HG02678 (cell line): ENCODE data around the gene WDR45.

Source experiments
- ATAC-seq: cut with Tn5 transposase; IDR thresholded peaks from one replicate; pipeline ENCODE4 v1.9.1; 2021; ENCODE audit warnings: mild to moderate bottlenecking, moderate library complexity; ENCODE audit not compliant: unreplicated experiment

WDR45 gene

DNA sequence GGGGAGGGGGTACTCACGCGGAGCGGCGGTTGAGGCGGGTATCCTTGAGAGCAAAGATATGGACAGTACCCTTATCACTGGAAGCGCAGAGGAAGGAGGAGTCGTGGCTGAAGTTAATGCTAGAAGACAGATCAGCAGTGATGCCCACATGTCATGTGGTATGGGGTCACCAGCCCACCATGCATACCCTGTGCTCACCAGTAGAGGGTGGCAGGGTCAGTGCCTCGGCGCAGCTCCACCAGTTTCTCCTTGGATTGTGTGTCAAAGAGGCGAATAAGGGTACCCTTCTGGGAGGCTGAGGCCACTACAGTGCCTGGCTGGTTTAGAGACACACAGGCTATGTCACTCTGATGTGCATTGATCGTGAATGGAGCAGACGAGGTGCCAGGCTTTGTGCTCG lies 4.3 kb downstream of the WDR45 start:
- ATAC-seq = no peak

DNA sequence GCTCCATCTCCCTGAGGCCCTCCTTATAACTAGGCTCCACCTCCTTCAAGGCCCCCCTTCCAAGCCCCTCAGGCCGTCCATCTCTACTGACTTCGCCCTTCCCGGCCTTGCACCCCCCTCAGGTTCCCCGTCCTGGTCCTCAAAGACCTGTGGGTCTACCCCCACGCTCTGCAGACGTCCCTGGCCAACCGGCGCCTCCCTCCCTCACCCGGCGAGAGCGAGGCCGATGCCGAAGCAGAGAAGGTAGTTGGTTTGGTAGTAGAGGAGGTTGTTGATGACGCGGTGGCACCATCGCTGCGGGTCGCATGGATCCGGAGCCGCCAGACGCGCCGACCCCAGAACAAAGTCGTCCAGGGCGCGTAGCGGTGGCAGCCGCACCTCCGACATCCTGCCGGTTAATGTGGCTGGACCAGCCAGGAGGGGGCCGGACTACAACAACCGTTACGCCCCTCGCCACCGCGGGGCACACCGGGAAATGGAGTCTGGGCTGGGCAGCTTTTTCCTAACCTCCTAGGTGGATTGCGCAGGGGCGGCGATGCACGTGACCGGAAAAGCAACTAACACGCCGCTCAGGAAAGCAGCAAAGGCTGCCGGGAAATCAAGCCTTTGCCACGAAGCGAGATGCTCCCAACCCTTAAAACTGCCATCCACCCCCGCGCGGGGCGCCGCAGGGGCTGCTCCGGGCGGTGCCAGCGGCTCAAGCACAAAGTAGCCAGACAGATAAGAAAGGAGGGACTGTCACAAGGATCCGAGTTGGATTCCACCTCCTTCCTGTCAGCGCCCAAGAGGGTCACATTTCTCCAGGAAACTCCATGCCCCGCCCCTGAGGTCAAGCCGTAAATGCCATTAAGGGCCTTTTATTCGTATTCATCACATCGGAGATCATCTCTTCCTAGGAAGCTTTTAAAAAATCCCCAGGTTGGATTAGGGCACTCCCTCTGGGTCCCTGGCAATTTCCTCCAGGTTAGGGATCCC lies 5.8 kb downstream of the WDR45 start, which contains the start of gene PRAF2:
Gene PRAF2, minus strand, starts transcription at position 402 of the 975 bp plus-strand sequence. Its CDS starts 15 bp downstream, at position 387.
- peak; percentile 94 for ATAC-seq

- ATAC-seq = no peak
Measured at GRCh38 chrX:49072712-49073095, 7.0 kb downstream of the WDR45 start.

- no peak for ATAC-seq
Measured at GRCh38 chrX:49071877-49072711, 7.6 kb downstream of the WDR45 start.

GRCh38 chrX:49070988-49071387 lies 8.7 kb downstream of the WDR45 start:
- no peak for ATAC-seq

DNA sequence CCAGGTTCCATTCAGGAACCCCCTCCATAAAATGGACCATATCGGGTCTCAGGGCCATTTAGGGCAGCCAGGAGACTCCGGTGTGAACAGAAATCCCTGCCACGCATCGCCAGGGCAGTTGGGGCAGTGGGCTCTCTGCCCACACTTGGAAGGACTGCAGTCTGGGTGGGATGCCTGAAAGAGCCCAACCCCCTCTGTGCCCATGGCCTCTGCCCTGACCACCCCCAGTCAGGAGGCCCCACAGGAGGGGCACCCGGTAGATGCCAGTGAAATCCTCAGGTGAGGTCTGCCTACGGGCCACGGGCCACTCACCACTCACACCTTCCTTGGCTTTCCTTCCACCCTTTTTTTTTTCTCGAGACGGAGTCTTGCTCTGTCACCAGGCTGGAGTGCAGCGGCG lies 10.6 kb downstream of the WDR45 start:
- ATAC-seq = no peak

DNA sequence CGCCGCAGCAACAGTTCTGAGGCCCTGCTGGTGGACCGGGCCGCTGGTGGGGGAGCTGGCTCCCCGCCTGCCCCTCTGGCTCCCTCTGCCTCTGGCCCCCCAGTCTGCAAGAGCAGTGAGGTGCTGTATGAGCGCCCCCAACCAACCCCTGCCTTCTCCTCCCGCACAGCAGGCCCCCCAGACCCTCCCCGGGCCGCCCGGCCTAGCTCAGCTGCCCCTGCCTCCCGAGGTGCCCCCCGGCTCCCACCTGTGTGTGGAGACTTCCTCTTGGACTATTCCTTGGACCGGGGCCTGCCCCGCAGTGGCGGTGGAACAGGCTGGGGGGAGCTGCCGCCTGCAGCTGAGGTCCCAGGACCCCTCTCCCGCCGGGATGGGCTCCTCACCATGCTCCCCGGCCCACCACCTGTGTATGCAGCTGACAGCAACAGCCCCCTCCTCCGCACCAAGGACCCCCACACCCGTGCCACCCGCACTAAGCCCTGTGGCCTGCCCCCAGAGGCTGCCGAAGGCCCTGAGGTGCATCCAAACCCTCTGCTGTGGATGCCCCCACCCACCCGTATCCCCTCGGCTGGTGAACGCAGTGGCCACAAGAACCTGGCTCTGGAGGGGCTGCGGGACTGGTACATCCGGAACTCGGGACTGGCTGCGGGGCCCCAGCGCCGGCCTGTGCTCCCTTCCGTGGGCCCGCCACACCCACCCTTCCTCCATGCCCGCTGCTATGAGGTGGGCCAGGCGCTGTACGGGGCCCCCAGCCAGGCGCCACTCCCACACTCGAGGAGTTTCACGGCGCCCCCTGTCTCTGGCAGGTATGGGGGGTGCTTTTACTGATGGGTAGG lies 12.2 kb downstream of the WDR45 start:
- no peak for ATAC-seq

DNA sequence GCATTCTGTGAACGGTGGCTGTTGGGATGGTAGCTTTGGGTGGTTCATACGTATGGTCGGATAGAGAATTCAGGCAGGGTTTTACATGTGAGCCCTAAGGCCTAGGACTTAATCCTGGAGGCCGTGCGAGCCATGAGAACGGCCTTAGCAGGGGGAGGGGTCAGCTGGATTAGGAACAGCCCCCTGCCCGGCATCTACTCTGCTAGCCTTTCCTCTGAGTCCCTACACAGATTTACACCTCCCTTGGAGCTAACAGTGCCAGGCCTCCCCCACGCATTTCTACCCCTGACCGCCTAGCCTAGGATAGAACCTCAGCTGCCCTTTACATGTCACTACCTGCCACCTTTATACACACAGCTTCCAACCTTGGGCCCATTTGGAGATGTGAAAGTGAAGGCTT lies 13.0 kb downstream of the WDR45 start:
- no peak for ATAC-seq

- ATAC-seq = no peak
Measured at GRCh38 chrX:49066278-49066677, 13.4 kb downstream of the WDR45 start.

DNA sequence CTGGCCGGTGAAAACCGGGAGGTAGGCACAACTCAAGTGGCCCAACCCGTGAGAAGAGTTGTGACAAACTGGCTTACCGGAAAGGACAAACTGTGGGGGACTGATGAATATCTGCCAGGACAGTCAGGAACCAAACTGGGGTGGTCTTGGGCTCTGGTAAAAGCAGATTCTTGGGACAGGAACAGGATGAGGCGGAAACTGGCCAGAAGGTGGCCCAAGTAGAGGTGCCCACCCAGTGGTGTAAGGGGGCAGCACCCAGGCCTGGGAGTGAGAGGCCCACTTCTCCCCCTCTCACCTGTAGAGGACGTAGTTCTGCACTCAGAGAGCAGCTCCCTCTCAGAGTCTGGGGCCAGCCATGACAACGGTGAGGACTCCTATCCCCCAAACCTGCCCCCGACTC lies 15.0 kb downstream of the WDR45 start:
- no peak for ATAC-seq

- ATAC-seq = no peak
Measured at GRCh38 chrX:49064303-49064702, 15.4 kb downstream of the WDR45 start.

GRCh38 chrX:49063715-49064114 lies 16.0 kb downstream of the WDR45 start:
- no peak for ATAC-seq

DNA sequence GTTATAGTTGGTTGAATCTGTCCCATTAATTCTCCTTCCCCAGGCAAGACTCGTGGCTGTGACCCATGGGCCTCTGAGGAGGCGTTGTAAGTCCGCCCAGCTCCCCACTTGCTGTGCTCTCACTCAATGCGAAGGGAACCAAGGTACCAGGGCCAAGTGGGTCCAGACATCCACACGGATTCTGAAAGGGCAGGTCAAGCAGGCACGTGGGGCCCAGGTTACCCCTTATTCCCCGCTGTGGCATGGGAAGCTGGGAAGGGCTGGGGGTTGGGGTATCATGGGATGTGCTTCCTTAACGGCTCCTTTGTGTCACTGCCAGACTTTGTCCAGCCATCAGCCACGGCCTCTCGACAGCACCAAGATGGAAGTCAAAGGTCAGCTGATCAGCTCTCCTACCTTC lies 17.8 kb downstream of the WDR45 start:
- no peak for ATAC-seq

DNA sequence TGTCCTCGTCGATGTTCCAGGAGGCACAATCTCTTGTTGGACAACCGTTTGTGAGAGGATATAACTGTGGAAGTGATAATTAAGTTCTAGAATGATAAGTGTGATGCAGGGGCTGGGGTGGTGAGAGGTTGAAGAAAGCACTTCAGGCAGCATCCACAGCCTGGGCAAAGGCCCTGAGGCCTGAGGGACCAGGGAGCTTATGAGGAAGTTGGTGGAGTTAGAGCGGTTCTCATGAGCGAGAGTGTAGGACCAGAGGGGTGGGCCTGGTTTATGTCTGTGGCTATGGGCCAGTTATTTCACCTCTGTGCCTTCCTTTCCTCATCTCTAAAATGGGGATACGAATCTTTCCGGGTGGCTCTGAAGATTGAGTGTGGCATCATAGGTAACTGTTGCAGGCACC lies 18.2 kb downstream of the WDR45 start:
- ATAC-seq = no peak

DNA sequence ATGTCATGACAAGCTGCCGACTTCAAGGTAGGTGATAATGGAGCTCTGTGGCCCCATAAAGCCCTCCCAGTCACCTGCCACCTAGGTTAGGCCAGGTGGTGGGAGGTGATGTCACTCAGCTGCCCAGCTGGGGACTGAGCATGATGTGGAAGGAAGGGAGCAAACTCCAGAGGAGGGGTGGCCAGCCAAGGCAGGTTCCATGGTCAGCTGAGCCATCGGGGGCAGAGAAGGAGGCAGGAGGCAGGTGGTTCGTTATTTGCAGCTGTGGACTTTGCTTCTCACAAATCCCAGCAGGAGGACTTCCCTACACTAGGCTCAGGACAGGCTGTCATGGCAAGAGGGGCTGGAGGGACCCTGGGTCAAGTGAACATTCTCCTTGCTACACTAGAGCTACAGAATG lies 18.8 kb downstream of the WDR45 start:
- ATAC-seq = no peak

- no peak for ATAC-seq
Measured at GRCh38 chrX:49059681-49060085, 20.0 kb downstream of the WDR45 start.

DNA sequence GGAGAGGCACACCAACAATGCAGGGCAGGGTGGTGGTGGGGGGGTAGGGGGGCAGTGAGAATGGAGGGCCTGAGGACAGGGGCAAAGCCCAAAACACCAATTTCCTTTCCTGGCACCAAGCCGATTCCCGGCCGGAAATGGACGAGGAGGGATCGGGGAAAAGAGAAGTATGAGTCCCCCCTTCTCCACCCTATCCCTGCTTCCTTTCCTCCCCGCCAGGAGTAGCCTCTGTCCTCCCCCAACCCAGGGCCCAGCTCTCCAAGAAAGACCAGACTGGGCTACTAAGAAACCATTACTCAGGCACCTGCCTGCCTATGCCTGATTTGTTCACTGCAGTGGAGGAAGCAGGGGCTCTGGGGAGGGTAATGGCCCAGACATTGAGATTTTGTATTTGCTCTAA lies 20.5 kb downstream of the WDR45 start:
- ATAC-seq = no peak

DNA sequence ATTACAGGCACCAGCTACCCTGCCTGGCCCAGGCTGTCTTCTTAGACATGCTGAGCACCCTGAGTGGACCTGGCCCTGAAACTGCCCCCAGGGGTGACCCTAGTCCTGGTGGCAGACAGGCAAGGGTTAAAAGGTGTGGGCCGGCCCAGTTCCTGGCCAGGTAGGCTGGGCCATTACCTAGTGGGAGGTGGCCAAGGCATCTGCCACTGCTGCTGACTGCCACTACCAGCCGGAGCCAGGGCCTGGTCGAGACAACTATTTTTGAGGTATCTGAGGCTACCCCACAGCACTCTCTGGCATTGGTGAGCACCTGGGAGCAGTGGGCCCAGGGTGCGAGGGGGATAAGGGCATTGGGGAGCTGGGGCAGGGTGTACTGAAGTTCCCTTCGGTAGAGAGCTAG lies 20.9 kb downstream of the WDR45 start, which contains the start of gene CCDC120:
Gene CCDC120, plus strand, starts transcription at position 206 of the 400 bp plus-strand sequence. CDS start 3,043 bp downstream, outside the sequence.
- ATAC-seq = no peak

GRCh38 chrX:49054073-49054762 lies 25.5 kb downstream of the WDR45 start:
- ATAC-seq = no peak
